ENCODE results near the gene GALNT13. TPM values are rescaled to one million over a fixed set of nuclear protein-coding genes. Genes with fewer than 3 reads are reported as not detected.

The GALNT13 gene
- total RNA-seq, 1 experiment from 2014 or later, result not detected

DNA sequence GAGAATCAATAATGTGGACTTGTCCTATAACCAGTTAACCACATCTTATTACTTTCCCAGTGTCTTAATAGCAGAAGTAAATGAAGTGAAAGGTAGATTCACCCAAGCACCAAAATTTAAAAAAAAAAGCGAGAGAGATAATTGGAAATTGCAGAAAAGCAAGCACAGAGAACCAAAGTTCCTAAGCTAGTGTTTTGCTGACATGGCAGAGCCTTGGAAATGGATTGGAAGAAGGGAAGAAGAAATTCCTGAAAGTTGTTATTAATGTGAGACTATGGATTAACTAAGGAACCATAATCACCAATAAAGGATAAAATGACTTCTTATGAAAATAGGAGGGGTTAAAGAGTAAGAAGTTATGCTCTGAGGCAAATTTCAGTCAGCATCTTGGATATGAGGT is 384.4 kb downstream of the GALNT13 start:
- intact Hi-C loops (cut with micrococcal nuclease; ENCODE audit: unreplicated experiment), result no loop called here
- Mint-ChIP-seq H3K4me3 (ENCODE audit: low read depth, unreplicated experiment) (no peak overlapping the region), H3K27me3 (ENCODE audit: unreplicated experiment) (no peaks in the 10 kb centered on the region), H3K4me1 (ENCODE audit: low read depth, unreplicated experiment) (no peaks in the 10 kb centered on the region), H3K36me3 (ENCODE audit: insufficient read depth, unreplicated experiment) (no peaks in the 10 kb centered on the region), H3K9me3 (ENCODE audit: low read depth, unreplicated experiment) (no peaks in the 10 kb centered on the region), H3K27ac (ENCODE audit: unreplicated experiment) (no peak overlapping the region)
- no TSS peak for BruUV-seq (replicated peaks)
- DNase-seq, result no peak
- CTCF ChIA-PET, result interaction anchor here (0.6 kb wide), 1 partner anchor 35 kb away, joined by 3 read pairs; no protein-coding TSS in a partner anchor
- no peak for TF ChIP-seq CTCF (IDR thresholded peaks at IDR 0.05; ENCODE audit: unreplicated experiment)

- TF ChIP-seq CTCF (IDR thresholded peaks at IDR 0.05; ENCODE audit: unreplicated experiment), result no peak
- intact Hi-C loops (cut with micrococcal nuclease; ENCODE audit: unreplicated experiment), result no loop called here
- DNase-seq, result no peak
- H3K27me3 Mint-ChIP-seq (ENCODE audit: unreplicated experiment), result no peaks in the 10 kb centered on the region
- H3K4me1 Mint-ChIP-seq (ENCODE audit: low read depth, unreplicated experiment), result peaks cover 6% of the 10 kb centered on the region
- no TSS peak for BruUV-seq (replicated peaks)
- H3K36me3 Mint-ChIP-seq (ENCODE audit: insufficient read depth, unreplicated experiment), result peaks cover 2% of the 10 kb centered on the region
- no peaks in the 10 kb centered on the region for H3K9me3 Mint-ChIP-seq (ENCODE audit: low read depth, unreplicated experiment)
- no peak overlapping the region for H3K4me3 Mint-ChIP-seq (ENCODE audit: low read depth, unreplicated experiment)
- CTCF ChIA-PET, result no interaction called here
- no peak overlapping the region for H3K27ac Mint-ChIP-seq (ENCODE audit: unreplicated experiment)
Observed at GRCh38 chr2:154259030-154259429, 387.3 kb downstream of the GALNT13 start.

DNA sequence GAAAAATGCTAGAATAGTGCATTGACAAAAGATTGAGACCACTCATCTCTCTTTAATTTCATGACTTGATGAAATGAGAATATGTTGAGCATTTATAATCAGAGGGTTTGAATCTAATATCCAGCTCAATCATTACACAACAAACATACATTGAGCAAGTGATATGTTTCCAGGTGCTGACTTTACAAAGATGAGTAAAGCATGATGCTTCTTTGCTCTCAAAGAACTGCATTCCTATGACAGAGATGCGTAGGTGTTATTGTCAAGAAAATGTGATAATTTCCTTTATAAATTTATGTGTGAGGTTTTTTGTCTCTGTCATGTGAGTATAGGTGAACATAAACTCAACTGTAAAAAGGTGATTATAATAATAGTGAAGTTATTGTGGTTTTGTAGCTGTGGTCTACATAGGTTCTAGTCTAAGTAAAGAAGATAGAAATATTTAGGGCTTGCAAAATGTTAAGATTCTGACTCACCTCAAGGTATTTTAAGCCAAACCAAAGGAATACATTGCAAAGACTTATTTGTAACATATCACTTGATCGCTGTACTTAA is 389.8 kb downstream of the GALNT13 start:
- Mint-ChIP-seq H3K4me3 (ENCODE audit: low read depth, unreplicated experiment) (no peak overlapping the region), H3K9me3 (ENCODE audit: low read depth, unreplicated experiment) (peaks cover 3% of the 10 kb centered on the region), H3K27me3 (ENCODE audit: unreplicated experiment) (no peaks in the 10 kb centered on the region), H3K36me3 (ENCODE audit: insufficient read depth, unreplicated experiment) (peaks cover 6% of the 10 kb centered on the region), H3K4me1 (ENCODE audit: low read depth, unreplicated experiment) (peaks cover 11% of the 10 kb centered on the region), H3K27ac (ENCODE audit: unreplicated experiment) (no peak overlapping the region)
- intact Hi-C loops (cut with micrococcal nuclease; ENCODE audit: unreplicated experiment), result no loop called here
- CTCF ChIA-PET, result no interaction called here
- TF ChIP-seq CTCF (IDR thresholded peaks at IDR 0.05; ENCODE audit: unreplicated experiment), result no peak
- no peak for DNase-seq
- BruUV-seq (replicated peaks), result no TSS peak

- intact Hi-C loops (cut with micrococcal nuclease; ENCODE audit: unreplicated experiment), result no loop called here
- Mint-ChIP-seq H3K9me3 (ENCODE audit: low read depth, unreplicated experiment) (peaks cover 3% of the 10 kb centered on the region), H3K27me3 (ENCODE audit: unreplicated experiment) (no peaks in the 10 kb centered on the region), H3K4me1 (ENCODE audit: low read depth, unreplicated experiment) (peaks cover 11% of the 10 kb centered on the region), H3K36me3 (ENCODE audit: insufficient read depth, unreplicated experiment) (peaks cover 6% of the 10 kb centered on the region), H3K27ac (ENCODE audit: unreplicated experiment) (no peak overlapping the region), H3K4me3 (ENCODE audit: low read depth, unreplicated experiment) (no peak overlapping the region)
- no peak for TF ChIP-seq CTCF (IDR thresholded peaks at IDR 0.05; ENCODE audit: unreplicated experiment)
- DNase-seq, result no peak
- no TSS peak for BruUV-seq (replicated peaks)
- CTCF ChIA-PET, result interaction anchor here (0.6 kb wide), 1 partner anchor 1036 kb away, joined by 3 read pairs; no protein-coding TSS in a partner anchor
Observed at GRCh38 chr2:154263206-154263605, 391.5 kb downstream of the GALNT13 start.
